GM18519 (cell line): ENCODE measurements around the gene THBS2.
"Not testable (repeated sequence)": the region's sequence is repeated elsewhere in the genome, so short reads cannot be mapped to it uniquely, and the experiment has no call there.

ENCODE experiments used
- ATAC-seq: cut with Tn5 transposase; IDR thresholded peaks from one replicate; pipeline ENCODE4 v1.9.1; 2021; ENCODE audit warnings: mild to moderate bottlenecking, moderate library complexity; ENCODE audit not compliant: unreplicated experiment, low FRiP score

THBS2 gene

DNA sequence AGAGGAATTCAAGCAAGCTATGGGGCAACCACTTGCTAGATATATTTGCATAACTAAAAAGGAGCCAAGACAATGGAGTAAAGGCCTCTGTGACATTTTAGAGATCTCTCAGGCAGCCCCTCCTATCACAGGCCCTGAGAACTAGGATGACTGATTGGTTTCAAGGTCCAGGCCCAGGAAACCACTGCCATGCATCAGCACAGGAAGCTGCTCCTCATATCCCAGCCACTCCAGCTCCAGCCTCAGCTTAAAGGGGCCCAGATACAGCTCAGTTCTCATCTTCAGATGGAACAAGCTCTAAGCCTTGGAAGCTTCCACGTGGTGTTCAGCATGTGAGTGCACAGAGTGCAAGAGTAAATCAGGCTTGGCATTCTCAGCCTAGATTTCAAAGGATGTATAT is 21.1 kb upstream of the THBS2 start:
- no peak for ATAC-seq

DNA sequence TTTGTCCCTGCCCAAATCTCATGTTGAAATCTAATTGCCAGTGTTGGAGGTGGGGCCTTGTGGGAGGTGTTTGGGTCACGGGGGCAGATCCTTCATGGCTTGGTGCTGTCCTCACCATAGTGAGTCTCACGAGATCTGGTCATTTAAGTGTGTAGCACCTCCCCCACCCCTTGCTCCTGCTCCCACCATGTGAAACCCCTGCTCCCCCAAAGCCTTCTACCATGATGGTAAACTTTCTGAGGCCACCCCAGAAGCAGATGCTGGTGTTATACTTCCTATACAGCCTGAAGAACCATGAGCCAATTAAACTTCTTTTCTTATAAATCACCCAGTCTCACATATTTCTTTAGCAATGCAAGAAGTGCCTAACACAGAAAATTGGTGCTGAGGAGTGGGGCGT is 19.9 kb upstream of the THBS2 start:
- ATAC-seq, result no peak

DNA sequence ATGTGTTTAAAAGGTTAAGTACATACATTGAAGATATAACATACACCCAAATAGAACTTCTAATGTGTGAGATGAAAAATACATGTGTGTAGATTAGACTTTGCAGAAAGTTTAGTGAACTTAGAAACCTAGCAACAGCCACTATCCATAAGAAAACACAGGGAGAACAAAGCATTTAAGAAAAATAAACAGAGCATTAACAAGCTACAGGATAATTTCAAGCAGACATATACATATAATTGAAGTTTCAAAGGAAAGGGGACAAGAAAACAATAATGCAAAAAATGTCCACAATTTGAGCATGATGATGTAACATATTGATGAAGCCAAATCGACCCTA is 18.2 kb upstream of the THBS2 start:
- ATAC-seq, result no peak

DNA sequence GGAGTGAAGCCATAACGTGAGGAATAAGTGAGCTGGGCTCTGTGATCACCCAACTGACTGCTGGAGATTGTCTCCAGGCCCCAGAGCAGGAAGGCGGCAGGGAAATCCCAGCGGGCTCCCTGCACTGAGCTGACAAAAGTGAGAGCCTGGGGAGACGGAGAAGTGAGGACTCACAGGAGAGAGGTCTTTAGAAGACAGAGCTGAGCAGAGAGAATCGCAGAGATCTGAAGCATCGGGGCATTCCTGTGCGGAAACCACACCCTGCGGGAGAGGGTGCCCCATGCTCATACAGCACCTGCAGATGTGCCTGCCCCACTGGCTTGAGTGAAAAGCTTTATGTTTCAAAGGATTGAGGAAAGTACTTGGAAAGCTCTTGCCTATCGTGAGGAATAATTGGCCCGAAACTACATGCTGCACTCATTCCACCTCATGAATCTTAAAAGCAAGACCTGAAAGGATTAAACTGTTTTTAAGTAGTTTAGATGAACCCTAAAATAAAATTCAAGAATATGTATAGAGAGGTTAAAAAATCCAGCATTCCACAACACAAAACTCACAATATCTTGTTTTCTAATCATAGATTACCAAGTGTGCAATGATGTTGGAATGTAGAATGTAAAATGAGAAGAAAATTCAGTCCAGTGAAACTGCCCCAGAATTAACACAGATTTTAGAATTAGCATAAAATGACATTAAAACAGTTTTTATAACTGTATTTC is 17.7 kb upstream of the THBS2 start:
- no peak for ATAC-seq

DNA sequence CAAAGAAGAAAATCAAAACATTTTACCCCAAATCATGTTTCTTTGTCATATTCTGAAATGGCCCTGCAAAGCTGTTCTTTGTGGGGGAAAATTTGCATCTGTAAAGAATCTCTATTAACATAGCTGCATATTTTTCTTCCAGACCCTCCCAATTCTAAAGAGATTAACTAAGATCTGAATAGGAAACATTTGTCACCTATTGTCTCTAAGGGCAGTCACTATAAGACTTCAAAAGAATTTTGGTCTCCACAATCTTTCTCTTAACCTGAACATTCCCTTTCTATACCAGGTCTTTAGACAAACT is 16.4 kb upstream of the THBS2 start:
- not testable (repeated sequence) for ATAC-seq

DNA sequence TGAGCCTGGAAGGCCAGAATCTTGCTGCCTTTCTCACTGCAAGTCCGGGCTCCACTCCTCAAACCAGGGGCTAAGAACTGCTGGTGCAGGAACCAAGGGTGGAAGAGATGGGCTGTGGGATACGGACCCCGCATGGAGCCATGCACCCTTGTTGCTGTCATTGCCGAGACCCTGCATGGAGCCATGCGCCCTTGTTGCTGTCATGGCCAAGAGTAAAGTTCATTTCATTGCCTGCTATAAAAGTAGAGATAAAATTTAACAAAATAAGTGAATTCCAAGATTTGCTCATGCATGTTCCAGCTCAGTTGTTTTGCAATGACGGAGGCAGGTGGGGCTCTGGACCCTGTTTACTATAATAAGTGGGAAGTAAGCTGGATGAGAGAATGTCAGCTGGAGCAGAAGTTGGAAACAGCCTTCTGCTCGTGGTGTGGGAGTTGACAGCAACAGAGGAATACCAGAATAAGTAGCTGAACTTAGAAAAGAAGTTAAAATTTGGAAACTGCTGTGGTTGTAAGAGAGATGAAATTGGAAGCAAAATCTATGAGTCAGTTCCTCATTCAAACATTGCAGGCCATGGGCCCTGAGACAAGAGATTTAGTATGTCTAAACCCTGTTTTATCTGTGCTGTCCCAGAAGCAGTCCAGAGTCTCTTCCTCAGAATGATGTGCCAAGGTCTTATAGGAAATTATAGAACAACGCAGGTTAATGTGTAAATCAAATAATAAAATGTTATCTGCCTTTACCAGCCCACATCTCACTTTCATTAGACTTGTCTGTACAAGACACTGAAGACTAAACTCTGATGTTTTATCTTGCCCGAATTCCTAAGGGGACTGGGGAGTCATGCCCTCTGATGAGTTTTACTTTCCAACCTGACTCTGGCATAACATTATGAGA is 15.8 kb upstream of the THBS2 start:
- ATAC-seq, result no peak

DNA sequence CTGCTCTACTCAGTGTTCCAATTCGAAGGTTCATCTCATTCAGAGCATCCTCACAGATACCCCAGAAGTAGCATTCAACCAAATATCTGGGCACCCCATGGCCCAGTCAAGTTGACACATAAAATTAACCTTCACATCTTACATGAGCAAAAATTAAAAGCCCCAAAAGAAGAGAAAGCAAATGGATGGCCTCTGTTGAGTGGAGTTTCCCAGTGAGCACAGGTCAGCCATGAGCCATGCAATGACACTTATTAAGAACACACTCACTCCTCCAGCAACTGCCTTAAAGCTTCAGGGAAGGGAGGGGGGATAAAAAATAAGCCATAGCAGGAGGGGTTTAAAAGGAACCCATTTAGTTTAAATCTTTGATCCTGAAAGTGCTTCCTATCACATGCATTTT is 14.6 kb upstream of the THBS2 start:
- ATAC-seq, result no peak

DNA sequence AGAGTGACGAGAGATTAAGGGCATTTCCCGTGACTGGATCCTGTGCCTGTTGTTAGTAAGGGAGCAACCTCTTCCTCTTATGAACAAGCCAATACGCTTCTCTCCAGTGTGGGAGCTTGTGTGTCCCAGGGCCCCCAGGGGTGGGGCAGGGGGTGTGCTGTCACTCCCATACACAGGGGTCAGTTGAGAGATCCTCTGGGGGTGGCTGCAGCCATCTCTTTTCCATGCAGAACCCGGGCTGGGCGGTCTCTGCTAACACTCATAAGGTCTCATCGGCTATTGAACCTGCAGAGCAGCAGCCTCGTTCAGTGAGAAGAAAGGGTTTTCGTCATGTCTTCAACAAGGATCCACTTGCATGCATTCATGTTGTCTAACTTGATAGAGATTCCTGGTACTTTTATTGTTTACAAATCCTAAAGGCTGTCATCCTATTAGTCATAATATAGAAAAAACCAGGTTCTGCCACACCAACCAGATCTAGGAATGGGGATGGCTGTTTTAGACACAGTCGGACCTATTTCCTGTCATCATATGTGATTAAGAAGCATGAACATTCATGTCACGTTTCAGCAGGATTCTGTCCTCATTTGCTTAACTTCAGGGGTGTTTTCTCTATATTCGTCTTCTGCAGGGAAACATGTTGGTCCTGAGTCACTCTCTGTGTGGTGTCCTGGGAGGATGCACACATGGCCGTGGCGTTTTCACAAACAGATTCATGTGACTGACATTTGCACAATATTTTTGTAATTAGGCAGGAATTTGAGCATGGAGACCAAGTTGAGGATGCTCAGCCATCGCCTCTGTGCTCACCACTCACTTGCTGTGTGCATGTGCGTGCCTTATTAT is 13.3 kb upstream of the THBS2 start:
- no peak for ATAC-seq

DNA sequence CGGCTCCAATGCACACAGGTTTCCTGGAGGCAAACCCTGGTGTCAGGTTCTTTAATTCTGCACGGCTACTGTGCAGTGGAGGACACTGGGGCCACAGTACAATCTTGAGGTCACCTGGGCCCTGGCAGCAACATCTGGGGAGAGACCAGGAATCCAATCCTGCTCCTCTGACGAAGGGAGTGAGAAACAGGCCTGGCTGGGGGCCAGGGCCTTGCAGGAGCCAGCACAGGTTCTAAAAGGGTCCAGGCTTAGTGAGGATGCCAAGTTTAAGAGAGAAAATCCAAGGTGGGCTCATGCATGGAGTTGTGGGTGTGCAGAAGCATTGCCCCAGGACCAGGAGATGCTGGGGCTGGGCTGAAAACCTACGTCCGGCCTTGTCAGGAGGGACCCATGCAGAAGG is 12.6 kb upstream of the THBS2 start:
- ATAC-seq, result no peak

DNA sequence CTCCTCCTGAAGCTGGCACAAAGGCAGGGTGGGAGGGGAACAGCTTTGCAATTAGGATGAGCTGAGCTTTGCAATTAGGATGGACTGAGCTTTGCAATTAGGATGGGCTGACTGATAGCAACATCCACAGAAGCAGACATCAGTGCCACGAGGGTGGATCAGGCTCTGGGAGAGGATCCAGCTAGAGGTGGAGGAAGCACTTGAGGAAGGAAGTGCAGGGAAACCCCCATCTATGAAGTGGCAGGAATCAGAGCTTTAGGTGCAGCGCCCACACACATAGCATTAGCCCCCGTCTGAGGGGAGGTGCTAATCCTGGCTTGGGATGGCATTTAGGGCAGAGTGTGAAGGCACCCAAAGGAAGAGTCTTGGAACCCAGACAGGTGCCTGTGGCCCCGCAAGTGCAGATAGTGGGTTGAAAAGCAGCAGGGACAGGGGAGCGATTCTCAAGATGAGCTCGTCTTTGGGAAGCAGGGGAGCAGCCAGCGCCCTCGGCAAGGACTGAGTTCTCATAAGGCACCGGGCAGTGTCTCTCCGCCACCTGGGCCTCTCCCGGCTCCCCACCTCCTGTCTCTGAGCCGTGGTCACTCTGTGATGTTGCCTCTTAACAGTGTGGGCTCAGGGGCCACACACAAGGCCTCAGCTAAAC is 12.0 kb upstream of the THBS2 start:
- ATAC-seq, result no peak

DNA sequence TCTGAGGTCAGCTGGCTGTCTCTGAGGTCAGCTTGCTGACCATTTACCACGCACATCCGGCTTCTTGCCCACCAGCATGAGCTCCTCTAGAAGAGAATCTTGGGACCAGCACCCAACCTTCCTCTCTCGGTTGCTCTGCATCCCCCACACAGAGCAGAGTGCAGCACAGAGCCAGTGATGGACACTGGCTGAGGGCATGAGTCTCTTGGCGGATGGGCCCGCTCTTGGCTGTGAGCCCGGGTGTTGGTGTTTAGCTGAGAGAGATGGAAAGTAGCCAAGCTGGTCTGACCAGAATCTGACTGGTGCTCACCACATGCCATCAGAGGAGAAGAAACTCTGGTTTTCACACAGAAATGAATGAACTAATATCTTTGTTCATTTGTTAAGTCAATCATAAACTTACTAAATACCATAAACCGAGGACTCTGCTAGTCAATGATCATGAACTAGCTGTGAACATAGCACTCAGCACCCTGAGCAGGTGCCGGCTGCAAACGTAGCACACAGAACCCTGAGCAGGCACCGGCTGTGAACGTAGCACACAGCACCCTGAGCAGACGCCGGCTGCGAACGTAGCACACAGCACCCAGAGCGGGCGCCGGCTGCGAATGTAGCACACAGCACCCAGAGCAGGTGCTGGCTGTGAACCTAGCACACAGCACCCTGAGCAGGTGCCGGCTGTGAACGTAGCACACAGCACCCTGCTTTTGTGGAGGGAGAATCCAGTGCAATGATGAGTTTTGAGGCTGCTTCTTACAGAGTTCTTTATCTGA is 10.4 kb upstream of the THBS2 start:
- ATAC-seq, result no peak

DNA sequence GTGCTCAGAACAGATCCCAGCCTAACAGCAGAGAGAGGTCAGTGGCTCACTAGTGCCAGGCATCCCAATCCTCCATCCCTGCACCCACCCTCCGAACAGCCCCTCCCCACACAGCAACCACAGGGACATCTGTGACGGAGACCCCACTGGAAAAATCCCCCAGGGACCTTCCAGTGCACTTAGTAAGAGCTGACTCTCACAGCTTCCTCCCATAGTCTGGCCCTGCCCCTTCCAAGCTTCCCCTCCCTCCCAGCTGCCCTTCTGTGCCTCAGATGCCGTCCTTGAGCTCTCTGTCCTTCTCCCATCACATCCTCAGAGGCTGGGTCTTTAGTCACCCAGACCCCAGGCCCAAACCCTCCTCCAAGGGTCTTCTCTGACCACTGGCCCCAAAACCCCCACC is 9.7 kb upstream of the THBS2 start:
- ATAC-seq, result no peak

DNA sequence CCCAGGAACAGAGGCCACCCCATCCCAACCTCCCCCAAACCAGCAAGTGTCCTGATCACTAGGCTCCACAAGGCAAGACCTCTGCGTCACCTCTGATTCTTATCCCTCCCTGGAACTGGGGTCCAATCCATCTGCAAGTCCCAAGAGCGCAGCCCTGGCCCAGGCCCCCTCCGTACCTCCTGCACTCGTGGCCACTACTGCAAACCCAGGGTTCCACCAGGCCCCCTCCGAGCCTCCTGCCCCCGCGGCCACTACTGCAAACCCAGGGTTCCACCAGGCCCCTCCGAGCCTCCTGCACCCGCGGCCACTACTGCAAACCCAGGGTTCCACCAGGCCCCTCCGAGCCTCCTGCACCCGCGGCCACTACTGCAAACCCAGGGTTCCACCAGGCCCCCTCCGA is 9.0 kb upstream of the THBS2 start:
- ATAC-seq, result not testable (repeated sequence)

DNA sequence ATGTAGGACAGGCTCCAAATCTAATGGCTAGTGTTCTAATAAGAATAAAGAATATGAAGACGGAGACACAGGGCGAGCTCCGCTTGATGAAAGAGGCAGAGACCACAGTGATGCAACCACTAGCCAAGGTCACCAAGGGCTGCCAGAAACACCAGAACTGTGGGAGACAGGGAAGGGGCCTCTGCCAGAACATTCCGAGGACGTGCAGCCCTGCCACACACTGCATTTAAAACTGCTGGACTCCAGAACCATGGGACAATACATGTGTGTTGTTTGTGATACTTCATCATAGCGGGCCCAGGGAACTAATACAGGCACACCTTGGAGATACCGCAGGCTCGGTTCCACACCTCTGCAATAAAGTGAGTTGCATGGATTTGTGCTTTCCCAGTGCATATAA is 2.9 kb upstream of the THBS2 start:
- no peak for ATAC-seq

DNA sequence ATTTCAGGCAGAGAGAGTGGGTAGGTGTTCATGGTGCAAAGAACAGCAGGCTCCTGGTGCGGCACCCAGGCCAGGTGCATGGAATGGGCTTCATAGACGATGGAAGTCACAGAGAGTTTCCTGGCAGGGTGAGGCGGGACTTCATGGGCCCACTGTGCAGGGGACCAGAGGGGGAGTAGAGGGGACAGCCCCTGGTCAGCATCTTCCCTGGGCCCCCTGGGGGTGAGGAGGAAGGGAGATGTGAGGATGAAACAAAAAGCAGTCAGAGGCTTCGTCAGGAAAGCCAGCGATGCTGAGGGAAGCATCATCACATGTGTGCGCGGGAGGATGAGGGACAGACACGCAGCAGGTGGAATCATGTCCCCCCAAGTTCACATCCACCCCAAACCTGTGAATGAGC is 2.4 kb upstream of the THBS2 start:
- no peak for ATAC-seq

DNA sequence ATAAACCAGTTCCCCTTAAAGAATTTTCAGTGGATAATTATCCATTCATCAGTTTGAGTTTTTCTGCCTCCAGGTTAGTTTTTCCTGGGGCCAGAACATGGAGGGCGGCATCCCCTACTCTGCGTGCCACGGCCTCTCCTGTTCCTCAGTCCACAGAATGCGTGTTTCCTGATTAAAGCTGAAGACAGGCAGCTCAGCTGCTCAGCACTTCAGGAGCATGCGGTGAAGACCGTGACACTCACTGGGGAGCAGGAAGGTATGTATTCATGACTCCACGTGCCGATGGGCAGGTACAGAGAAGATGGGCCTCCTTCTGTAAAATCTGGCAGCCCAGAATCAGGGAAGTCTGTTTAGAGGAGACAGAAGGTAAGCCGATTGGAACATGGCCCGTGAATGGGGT is 2.0 kb upstream of the THBS2 start:
- ATAC-seq, result no peak

DNA sequence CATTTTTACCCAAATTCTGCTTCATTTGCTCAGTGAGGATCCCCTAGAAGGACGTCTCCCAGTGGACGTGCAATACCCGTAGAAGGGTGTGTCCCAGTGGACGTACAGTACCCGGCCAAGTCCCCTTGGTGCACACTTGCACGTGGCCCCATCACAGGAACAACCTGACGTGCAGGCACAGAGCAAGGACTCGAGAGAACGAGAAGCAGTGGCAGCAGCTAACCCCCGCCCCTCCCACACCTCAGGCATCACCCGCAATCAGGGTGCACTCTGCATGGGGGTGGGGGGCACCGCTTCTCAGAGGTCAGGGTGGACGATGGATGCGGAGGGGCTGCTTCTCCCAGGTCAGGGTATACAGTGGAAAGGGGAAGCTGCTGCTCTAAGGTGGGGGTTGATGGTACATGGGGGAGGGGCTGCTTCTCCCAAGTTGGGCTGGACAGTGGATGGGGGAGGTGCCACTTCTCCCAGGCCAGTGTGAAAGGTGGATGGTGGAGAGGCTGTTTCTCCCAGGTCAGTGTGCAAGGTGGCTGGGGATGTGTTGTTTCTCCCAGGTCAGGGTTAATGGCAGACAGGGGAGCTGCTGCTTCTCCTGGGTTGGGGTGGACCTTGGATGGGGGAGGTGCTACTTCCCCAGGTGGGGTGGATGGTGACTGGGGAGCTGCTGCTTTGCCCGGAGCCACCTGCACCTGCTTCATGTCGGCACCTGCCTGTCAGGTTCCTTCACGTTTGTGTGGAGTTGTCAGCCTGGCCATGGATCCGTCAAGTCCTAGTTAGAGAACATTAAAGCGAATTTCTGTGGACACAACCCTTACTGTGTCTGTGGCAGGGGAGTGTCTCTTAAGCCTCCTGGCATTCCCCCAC is 1.0 kb upstream of the THBS2 start:
- ATAC-seq, result no peak

DNA sequence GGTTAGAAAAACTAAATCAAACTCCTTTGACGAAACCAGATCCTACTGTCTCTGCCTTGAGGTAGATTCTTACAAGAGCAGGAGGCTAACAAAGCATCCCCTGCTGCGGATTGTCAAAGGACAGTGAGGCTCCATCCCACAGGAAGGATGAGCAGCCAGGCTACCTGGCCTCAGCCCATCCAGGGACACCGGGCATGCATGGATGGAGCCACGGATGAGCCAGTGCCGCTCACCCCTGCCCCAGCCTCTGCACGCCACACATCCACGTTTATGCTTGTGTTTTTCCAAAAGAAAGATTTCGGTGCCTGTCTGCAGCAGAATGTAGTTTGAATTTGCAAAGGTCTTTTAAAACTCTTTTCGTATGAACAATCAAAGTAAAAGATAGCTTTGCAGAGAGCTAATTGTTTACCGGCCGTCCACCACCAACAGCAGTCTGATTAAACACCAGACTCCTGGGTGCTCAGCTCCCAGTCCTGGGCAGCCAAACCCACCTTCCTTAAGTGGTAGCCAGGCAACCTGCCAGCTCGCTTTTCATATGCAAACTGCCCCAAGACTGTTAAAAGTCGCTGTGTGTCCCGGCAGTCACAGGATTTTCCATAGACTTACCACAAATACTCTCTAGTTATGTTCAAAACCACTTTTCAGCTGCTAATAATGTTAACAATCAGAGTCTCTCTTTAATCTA is 999 bp downstream of the THBS2 start:
- ATAC-seq, result no peak
